IMR-90 (cell line): ENCODE data around the gene PTPN23. TPM values are rescaled to one million over a fixed set of nuclear protein-coding genes. Genes with fewer than 3 reads are reported as not detected.

Experiments
- ATAC-seq: fragments of 200-7000 bp; cut with Tn5 transposase; 2 replicates; pipeline ENCODE4 v1.9.1; 2020; ENCODE audit warnings: low read depth, mild to moderate bottlenecking, moderate library complexity
- BruUV-seq: library from RNA; stranded (reverse); fragments of 400-500 nt; replicated peaks from 2 replicates; lab custom pipeline; 2021; lab: Mats Ljungman, UMichigan
- CTCF ChIA-PET: fragments of 300-600 bp; formaldehyde crosslinking; extraction: SDS; loops from one replicate; lab custom pipeline; 2021; ENCODE audit warnings: antibody characterized with exemption; lab: Yijun Ruan, JAX
- POLR2A ChIA-PET: fragments of 300-600 bp; sonication (Branson Sonifier 250); formaldehyde crosslinking; loops from one replicate; lab custom pipeline; 2022; ENCODE audit warnings: antibody characterized with exemption; ENCODE audit not compliant: unreplicated experiment; lab: Charles Lee
- DNase-seq: peaks from one replicate; pipeline ENCODE4 v3.0.0; 2013
- H2AFZ ChIP-seq: replicated peaks from 2 replicates; pipeline ENCODE3; 2013; ENCODE audit warnings: low read length, mild to moderate bottlenecking; ENCODE audit not compliant: poor library complexity
- H2AK5ac ChIP-seq: 2 replicates; pipeline ENCODE4 v1.6.1; 2013; ENCODE audit warnings: low read depth, low read length, inconsistent platforms
- H2AK9ac ChIP-seq: replicated peaks from 2 replicates; pipeline ENCODE3; 2013; ENCODE audit warnings: mild to moderate bottlenecking, low read depth, low read length, moderate library complexity; ENCODE audit not compliant: poor library complexity
- H2BK120ac ChIP-seq: 2 replicates; pipeline ENCODE4 v1.6.1; 2013; ENCODE audit warnings: low read depth, low read length, inconsistent platforms
- H2BK15ac ChIP-seq: 3 replicates; pipeline ENCODE4 v1.6.1; 2013; ENCODE audit warnings: low read depth, low read length, inconsistent platforms
- H2BK20ac ChIP-seq: 2 replicates; pipeline ENCODE4 v1.6.1; 2013; ENCODE audit warnings: low read depth, mild to moderate bottlenecking, inconsistent platforms, low read length, moderate library complexity
- H2BK5ac ChIP-seq: 2 replicates; pipeline ENCODE4 v1.6.1; 2013; ENCODE audit warnings: mild to moderate bottlenecking, low read depth, low read length, inconsistent platforms; ENCODE audit not compliant: poor library complexity, severe bottlenecking
- H3K14ac ChIP-seq: replicated peaks from 2 replicates; pipeline ENCODE4 v1.6.1; 2013; ENCODE audit warnings: low read depth, low read length, inconsistent platforms
- H3K18ac ChIP-seq: 2 replicates; pipeline ENCODE4 v1.6.1; 2013; ENCODE audit warnings: low read depth, low read length, control low read depth
- H3K23ac ChIP-seq: 2 replicates; pipeline ENCODE4 v1.6.1; 2013; ENCODE audit warnings: low read depth, low read length, inconsistent platforms
- H3K27ac ChIP-seq: 2 replicates; pipeline ENCODE4 v1.5.1; 2013; ENCODE audit warnings: mild to moderate bottlenecking, control low read depth, low read length; ENCODE audit not compliant: insufficient read depth
- H3K27me3 ChIP-seq: 2 replicates; pipeline ENCODE4 v1.6.1; 2013; ENCODE audit warnings: low read length; ENCODE audit not compliant: control insufficient read depth, insufficient read depth
- H3K36me3 ChIP-seq: 2 replicates; pipeline ENCODE4 v1.6.1; 2013; ENCODE audit warnings: low read length, mixed read lengths; ENCODE audit not compliant: control insufficient read depth, insufficient read depth
- H3K4ac ChIP-seq: 2 replicates; pipeline ENCODE4 v1.6.1; 2013; ENCODE audit warnings: low read depth, low read length, inconsistent platforms
- H3K4me1 ChIP-seq: 2 replicates; pipeline ENCODE4 v1.6.1; 2013; ENCODE audit warnings: low read length, mixed read lengths; ENCODE audit not compliant: control insufficient read depth, insufficient read depth
- H3K4me2 ChIP-seq: 2 replicates; pipeline ENCODE4 v1.6.1; 2013; ENCODE audit warnings: low read depth, mild to moderate bottlenecking, control low read depth, low read length, moderate library complexity
- H3K4me3 ChIP-seq: 2 replicates; pipeline ENCODE4 v1.5.1; 2013; ENCODE audit warnings: low read depth, mild to moderate bottlenecking, control low read depth, low read length, moderate library complexity; ENCODE audit not compliant: insufficient read depth
- H3K56ac ChIP-seq: 2 replicates; pipeline ENCODE4 v1.6.1; 2013; ENCODE audit warnings: low read length, inconsistent platforms; ENCODE audit not compliant: insufficient read depth; ENCODE audit errors: extremely low read depth
- H3K79me1 ChIP-seq, 2 experiments: 2 replicates each; pipeline ENCODE4 v1.6.1; 2013; ENCODE audit warnings: low read length in 2 of 2, inconsistent platforms in 1 of 2, low read depth in 1 of 2
- H3K9ac ChIP-seq: 2 replicates; pipeline ENCODE4 v1.6.1; 2013; ENCODE audit warnings: low read depth, low read length, control low read depth
- H3K9me1 ChIP-seq: 2 replicates; pipeline ENCODE4 v1.6.1; 2013; ENCODE audit warnings: low read length, inconsistent platforms; ENCODE audit not compliant: insufficient read depth
- H3K9me3 ChIP-seq: 2 replicates; pipeline ENCODE4 v1.6.1; 2013; ENCODE audit warnings: low read length; ENCODE audit not compliant: control insufficient read depth, insufficient read depth
- H4K20me1 ChIP-seq: 2 replicates; pipeline ENCODE4 v1.6.1; 2013; ENCODE audit warnings: low read length, inconsistent platforms; ENCODE audit not compliant: insufficient read depth
- H4K5ac ChIP-seq: 2 replicates; pipeline ENCODE4 v1.6.1; 2013; ENCODE audit warnings: mild to moderate bottlenecking, low read depth, low read length, control low read depth
- H4K8ac ChIP-seq, 2 experiments: 2 replicates each; pipeline ENCODE4 v1.6.1; 2013; ENCODE audit warnings: low read depth in 2 of 2, low read length in 2 of 2, control low read depth in 1 of 2, inconsistent platforms in 1 of 2
- H4K91ac ChIP-seq: 2 replicates; pipeline ENCODE4 v1.6.1; 2013; ENCODE audit warnings: low read depth, low read length, inconsistent platforms; ENCODE audit not compliant: insufficient read depth
- BHLHE40 ChIP-seq: fragments of 150-350 bp; IDR thresholded peaks from 2 replicates; pipeline ENCODE4 v1.6.1; 2016; ENCODE audit warnings: mild to moderate bottlenecking, low read depth, low read length
- CEBPB ChIP-seq: IDR thresholded peaks from 2 replicates; pipeline ENCODE4 v1.6.1; 2012; ENCODE audit warnings: low read depth, low read length, improper control_type of control experiment
- MAZ ChIP-seq: IDR thresholded peaks from 2 replicates; pipeline ENCODE4 v1.6.1; 2012; ENCODE audit warnings: low read depth, mild to moderate bottlenecking, low read length, improper control_type of control experiment, moderate library complexity, borderline replicate concordance
- POLR2A ChIP-seq: IDR thresholded peaks from 2 replicates; pipeline ENCODE4 v1.6.1; 2012; ENCODE audit warnings: mild to moderate bottlenecking, low read depth, low read length
- RCOR1 ChIP-seq: IDR thresholded peaks from 2 replicates; pipeline ENCODE4 v1.6.1; 2012; ENCODE audit warnings: mild to moderate bottlenecking, low read length, improper control_type of control experiment; ENCODE audit not compliant: insufficient replicate concordance
- RFX5 ChIP-seq: IDR thresholded peaks from 2 replicates; pipeline ENCODE4 v1.8.0; 2012; ENCODE audit warnings: low read depth, mild to moderate bottlenecking, low read length, moderate library complexity
- SMC3 ChIP-seq: fragments of 150-350 bp; IDR thresholded peaks from 2 replicates; pipeline ENCODE4 v1.6.1; 2016; ENCODE audit warnings: low read depth, mild to moderate bottlenecking, antibody characterized with exemption, low read length, moderate library complexity
- WGBS, 2 experiments: methylation state at CpG; one replicate each; pipeline versions ENCODE4 v1.1.5 to v1.1.7; 2013; ENCODE audit warnings: missing lambda C conversion rate in 2 of 2; ENCODE audit not compliant: insufficient read length in 1 of 2; ENCODE audit errors: extremely low coverage in 2 of 2; 5-methylcytosine and 5-hydroxymethylcytosine counted together
- dilution Hi-C: fragments of 300-500 bp; cut with HindIII; formaldehyde crosslinking; loops from one replicate; pipeline ENCODE4 v1.14.3; 2018; ENCODE audit warnings: low sequenced_read_pairs; ENCODE audit not compliant: unreplicated experiment
- in situ Hi-C: fragments of 300-500 bp; cut with MboI; formaldehyde crosslinking; loops from 3 replicates; pipeline ENCODE4 v1.14.3; 2019; ENCODE audit warnings: low sequenced_read_pairs, inconsistent platforms, mixed read lengths
- intact Hi-C: fragments of 100-400 bp; cut with micrococcal nuclease; formaldehyde crosslinking; loops from 2 replicates; pipeline ENCODE4 v1.10.0; 2022
- polyA plus RNA-seq, 3 experiments: library from polyadenylated mRNA; depleted of rRNA; stranded (reverse); fragments of >200 nt; gene quantifications; 2 replicates each; pipeline ENCODE4 v1.2.3, GENCODE V29; 2012; ENCODE audit warnings: low replicate concordance in 1 of 3
- total RNA-seq: library from RNA; depleted of rRNA; stranded (reverse); fragments of >200 nt; gene quantifications from 2 replicates; pipeline ENCODE4 v1.2.3, GENCODE V29; 2012

The PTPN23 gene
- total and polyA plus RNA-seq, 2 of the 4 experiments (the other 2 are of a cell fraction), result 4.5 to 15.1 TPM

DNA sequence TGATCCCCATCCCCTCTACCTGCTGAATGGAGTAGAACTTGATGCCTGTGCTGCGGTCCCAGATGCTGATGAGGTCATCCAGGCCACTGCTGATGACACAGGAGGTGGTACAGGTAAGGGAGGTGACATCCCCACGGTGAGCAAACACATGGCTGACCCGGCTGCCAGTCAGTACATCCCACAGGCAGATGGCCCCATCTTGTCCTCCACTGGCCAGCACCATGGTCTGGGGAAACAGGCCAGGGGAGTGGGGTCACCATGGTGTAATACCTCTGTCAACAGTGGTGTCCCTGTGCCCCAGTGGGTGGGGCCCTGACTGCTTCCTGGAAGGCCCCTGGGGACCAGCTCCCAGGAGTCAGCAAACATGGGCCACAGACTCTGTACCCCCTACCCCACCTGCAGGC lies 33.3 kb downstream of the PTPN23 start:
- ATAC-seq, result no peak
- intact Hi-C loops, result no loop called here
- H2BK20ac ChIP-seq, result no peak overlapping the region
- no peaks in the 10 kb centered on the region for H3K9me1 ChIP-seq
- no peak overlapping the region for H3K4ac ChIP-seq
- peaks cover 4 to 6% of the 10 kb centered on the region in 2 experiments; a peak in 2 of 4 replicates for H3K79me1 ChIP-seq
- H2AK9ac ChIP-seq, result peak overlapping the region; percentile 55
- peaks cover 19% of the 10 kb centered on the region for H4K20me1 ChIP-seq
- H3K27me3 ChIP-seq, result no peaks in the 10 kb centered on the region
- H3K9me3 ChIP-seq, result no peaks in the 10 kb centered on the region
- dilution Hi-C loops, result no loop called here
- H3K18ac ChIP-seq, result no peak overlapping the region
- H2BK120ac ChIP-seq, result no peak overlapping the region
- in situ Hi-C loops, result no loop called here
- BruUV-seq, result no TSS peak
- H3K4me1 ChIP-seq, result no peaks in the 10 kb centered on the region
- no peak overlapping the region for H3K23ac ChIP-seq
- H2BK15ac ChIP-seq, result no peak overlapping the region
- H3K4me3 ChIP-seq, result no peak overlapping the region
- no CpG with 5 or more reads among the region's 3 CpGs for WGBS, 2 experiments
- H4K5ac ChIP-seq, result no peak overlapping the region
- H3K4me2 ChIP-seq, result no peak overlapping the region
- H4K91ac ChIP-seq, result no peak overlapping the region
- no peak overlapping the region for H3K9ac ChIP-seq
- no peak for DNase-seq
- ChIA-PET POLR2A (no interaction called here), CTCF (interaction anchor here (0.6 kb wide), 1 partner anchor 1150 kb away, joined by 3 read pairs; no protein-coding TSS in a partner anchor)
- H3K36me3 ChIP-seq, result peaks cover 65% of the 10 kb centered on the region
- H2AFZ ChIP-seq, result no peak overlapping the region
- no peak overlapping the region for H3K56ac ChIP-seq
- H3K27ac ChIP-seq, result no peak overlapping the region
- H3K14ac ChIP-seq, result no peak overlapping the region
- H2BK5ac ChIP-seq, result no peak overlapping the region
- TF ChIP-seq POLR2A, result no peak
- TF ChIP-seq SMC3, result no peak
- no peak for TF ChIP-seq RCOR1
- no peak for TF ChIP-seq BHLHE40
- no peak for TF ChIP-seq MAZ
- no peak for TF ChIP-seq CEBPB
- no peak for TF ChIP-seq RFX5
- H2AK5ac ChIP-seq, result no peak overlapping the region
- no peak overlapping the region for H4K8ac ChIP-seq
